Measurements from ENCODE around the gene ZNF227. TPM values are rescaled to one million over a fixed set of nuclear protein-coding genes. Genes with fewer than 3 reads are reported as not detected.

ZNF227 gene
- total RNA-seq, 1 donor from 2014 or later, result 10.4 TPM

GRCh38 chr19:44255705-44256411 is 43.5 kb downstream of the ZNF227 start:
- no peak for TF ChIP-seq CTCF (IDR thresholded peaks at IDR 0.05; ENCODE audit: borderline replicate concordance)
- Histone ChIP-seq H3K9me3 (replicated peaks) (peaks cover 100% of the 10 kb centered on the region), H3K36me3 (peaks cover 30% of the 10 kb centered on the region), H3K27ac (replicated peaks) (no peak overlapping the region), H3K4me3 (no peak overlapping the region), H3K4me1 (no peaks in the 10 kb centered on the region), H3K27me3 (ENCODE audit: low read depth) (no peaks in the 10 kb centered on the region)
- no peak for DNase-seq
- intact Hi-C loops (cut with micrococcal nuclease), result no loop called here

- no peaks in the 10 kb centered on the region for H3K4me1 ChIP-seq
- H3K4me3 ChIP-seq, result no peak overlapping the region
- H3K36me3 ChIP-seq, result peaks cover 22% of the 10 kb centered on the region
- intact Hi-C loops (cut with micrococcal nuclease), result no loop called here
- no peaks in the 10 kb centered on the region for H3K27me3 ChIP-seq (ENCODE audit: low read depth)
- H3K27ac ChIP-seq (replicated peaks), result no peak overlapping the region
- DNase-seq, result no peak
- H3K9me3 ChIP-seq (replicated peaks), result peaks cover 99% of the 10 kb centered on the region
- TF ChIP-seq CTCF (IDR thresholded peaks at IDR 0.05; ENCODE audit: borderline replicate concordance), result no peak
Observed at GRCh38 chr19:44258136-44258535, 45.8 kb downstream of the ZNF227 start.

GRCh38 chr19:44258835-44259413 is 46.6 kb downstream of the ZNF227 start:
- no peak for DNase-seq
- peaks cover 99% of the 10 kb centered on the region for H3K9me3 ChIP-seq (replicated peaks)
- no peak for TF ChIP-seq CTCF (IDR thresholded peaks at IDR 0.05; ENCODE audit: borderline replicate concordance)
- H3K36me3 ChIP-seq, result peaks cover 22% of the 10 kb centered on the region
- peak overlapping the region; percentile 69 for H3K4me3 ChIP-seq
- no peaks in the 10 kb centered on the region for H3K27me3 ChIP-seq (ENCODE audit: low read depth)
- no peaks in the 10 kb centered on the region for H3K4me1 ChIP-seq
- intact Hi-C loops (cut with micrococcal nuclease), result no loop called here
- no peak overlapping the region for H3K27ac ChIP-seq (replicated peaks)

DNA sequence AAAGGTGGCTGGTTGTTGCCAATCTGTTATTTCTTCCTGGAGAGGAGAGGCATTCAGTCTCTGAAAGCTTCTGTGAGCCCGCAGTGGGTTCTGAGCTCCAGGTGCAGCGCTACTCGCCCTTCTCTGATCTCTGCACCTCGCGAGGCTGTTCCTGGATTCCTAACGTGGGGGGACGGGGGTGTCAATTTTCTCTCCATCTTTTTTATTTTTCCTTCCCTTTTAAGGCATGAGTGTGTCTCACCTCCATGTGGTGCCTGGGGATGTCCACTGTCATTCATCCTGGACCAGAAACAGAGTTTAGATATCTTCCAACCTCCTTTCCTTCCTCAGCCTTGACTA is 48.0 kb downstream of the ZNF227 start:
- peak overlapping the region; percentile 76 for H3K27ac ChIP-seq (replicated peaks)
- no peak for DNase-seq
- peaks cover 89% of the 10 kb centered on the region for H3K9me3 ChIP-seq (replicated peaks)
- peaks cover 14% of the 10 kb centered on the region for H3K36me3 ChIP-seq
- peak overlapping the region; percentile 69 for H3K4me3 ChIP-seq
- intact Hi-C loops (cut with micrococcal nuclease), result no loop called here
- no peaks in the 10 kb centered on the region for H3K27me3 ChIP-seq (ENCODE audit: low read depth)
- no peaks in the 10 kb centered on the region for H3K4me1 ChIP-seq
- no peak for TF ChIP-seq CTCF (IDR thresholded peaks at IDR 0.05; ENCODE audit: borderline replicate concordance)

DNA sequence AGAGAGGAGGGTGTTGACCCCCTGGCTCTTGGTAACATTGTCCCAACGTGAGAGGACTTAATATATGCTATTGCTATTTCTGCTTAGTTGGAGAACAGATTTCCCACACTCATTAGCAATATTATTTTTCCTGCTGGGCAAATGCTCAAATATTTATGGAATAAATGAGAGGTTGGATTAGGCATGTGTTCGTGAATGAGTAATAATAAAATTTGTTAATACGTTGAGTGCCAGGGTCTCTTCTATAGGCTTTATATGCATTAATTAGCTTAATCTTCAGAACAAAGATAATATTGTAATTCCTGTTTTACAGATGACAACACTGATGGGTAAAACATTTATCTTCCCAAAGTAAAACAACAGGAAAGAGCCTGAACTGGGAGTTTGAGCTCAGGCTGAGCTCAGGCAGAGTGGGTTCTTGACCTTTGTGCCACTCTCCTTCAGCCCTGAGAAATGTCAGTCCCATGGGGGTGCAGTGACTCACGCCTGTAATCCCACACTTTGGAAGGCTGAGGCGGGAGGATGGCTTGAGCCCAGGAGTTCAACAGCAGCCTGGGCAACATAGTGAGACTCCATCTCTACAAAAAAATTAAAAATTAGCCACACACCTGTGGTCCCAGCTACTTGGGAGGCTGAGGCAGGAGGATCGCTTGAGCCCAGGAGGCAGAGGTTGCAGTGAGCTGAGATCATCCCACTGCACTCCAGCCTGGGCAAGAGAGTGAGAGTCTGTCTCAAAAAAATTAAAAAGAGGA is 48.5 kb downstream of the ZNF227 start:
- intact Hi-C loops (cut with micrococcal nuclease), result no loop called here
- no peaks in the 10 kb centered on the region for H3K4me1 ChIP-seq
- TF ChIP-seq CTCF (IDR thresholded peaks at IDR 0.05; ENCODE audit: borderline replicate concordance), result no peak
- H3K36me3 ChIP-seq, result peaks cover 18% of the 10 kb centered on the region
- H3K27ac ChIP-seq (replicated peaks), result peak overlapping the region; percentile 76
- H3K4me3 ChIP-seq, result peak overlapping the region; percentile 69
- H3K27me3 ChIP-seq (ENCODE audit: low read depth), result no peaks in the 10 kb centered on the region
- peaks cover 89% of the 10 kb centered on the region for H3K9me3 ChIP-seq (replicated peaks)
- no peak for DNase-seq

Measured in left ventricle myocardium inferior (tissue), 1 donor.